ENCODE measurements around the gene SNTB2.

DNA sequence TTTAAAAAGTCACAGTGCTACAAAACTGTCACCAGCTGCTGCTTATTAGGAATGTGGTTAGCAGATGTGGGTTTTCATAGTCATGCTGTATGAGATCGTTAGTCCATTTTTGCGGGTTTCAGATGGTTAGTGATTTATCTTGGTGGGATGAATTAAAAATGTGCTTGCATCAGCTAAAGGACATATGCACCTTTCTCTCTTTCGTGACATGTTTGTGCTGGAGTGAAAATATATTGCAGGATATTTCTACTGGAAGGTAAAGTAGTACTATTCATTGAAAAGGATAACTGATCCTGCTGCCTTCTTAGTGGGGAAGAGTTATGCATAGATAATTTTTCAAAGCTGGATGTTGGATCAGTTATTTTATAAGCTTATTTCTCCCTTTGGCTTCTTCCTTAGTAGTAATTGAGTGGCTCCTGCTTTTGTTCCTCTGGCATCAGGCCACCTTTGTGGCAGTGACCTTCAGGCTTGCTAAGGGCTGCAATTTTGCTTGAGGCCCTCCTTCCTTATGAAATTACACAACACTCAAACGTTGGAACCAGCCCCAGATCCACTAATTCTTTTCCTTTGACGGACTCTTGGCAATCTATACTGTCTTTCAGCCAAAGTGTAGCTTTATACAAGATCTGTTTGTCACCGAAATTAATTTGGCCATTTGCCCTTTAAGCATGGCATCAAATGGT lies 7.5 kb upstream of the SNTB2 start:
- TF ChIP-seq FOS (IDR thresholded peaks at IDR 0.05; ENCODE audit: borderline replicate concordance, insufficient read depth, low read length): no peak
- TF ChIP-seq, protein P1, sequence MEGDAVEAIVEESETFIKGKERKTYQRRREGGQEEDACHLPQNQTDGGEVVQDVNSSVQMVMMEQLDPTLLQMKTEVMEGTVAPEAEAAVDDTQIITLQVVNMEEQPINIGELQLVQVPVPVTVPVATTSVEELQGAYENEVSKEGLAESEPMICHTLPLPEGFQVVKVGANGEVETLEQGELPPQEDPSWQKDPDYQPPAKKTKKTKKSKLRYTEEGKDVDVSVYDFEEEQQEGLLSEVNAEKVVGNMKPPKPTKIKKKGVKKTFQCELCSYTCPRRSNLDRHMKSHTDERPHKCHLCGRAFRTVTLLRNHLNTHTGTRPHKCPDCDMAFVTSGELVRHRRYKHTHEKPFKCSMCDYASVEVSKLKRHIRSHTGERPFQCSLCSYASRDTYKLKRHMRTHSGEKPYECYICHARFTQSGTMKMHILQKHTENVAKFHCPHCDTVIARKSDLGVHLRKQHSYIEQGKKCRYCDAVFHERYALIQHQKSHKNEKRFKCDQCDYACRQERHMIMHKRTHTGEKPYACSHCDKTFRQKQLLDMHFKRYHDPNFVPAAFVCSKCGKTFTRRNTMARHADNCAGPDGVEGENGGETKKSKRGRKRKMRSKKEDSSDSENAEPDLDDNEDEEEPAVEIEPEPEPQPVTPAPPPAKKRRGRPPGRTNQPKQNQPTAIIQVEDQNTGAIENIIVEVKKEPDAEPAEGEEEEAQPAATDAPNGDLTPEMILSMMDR (IDR thresholded peaks at IDR 0.05; ENCODE audit: extremely low read depth in 1 of 2, insufficient read depth in 1 of 2, low read depth in 1 of 2, low read length in 2 of 2): no peak
- TF ChIP-seq EZH2 (IDR thresholded peaks at IDR 0.05; ENCODE audit: borderline replicate concordance, low read depth, low read length, severe bottlenecking): no peak
- no peak for TF ChIP-seq POLR2A (IDR thresholded peaks at IDR 0.05; ENCODE audit: low read depth, low read length)
- TF ChIP-seq POLR2AphosphoS5 (IDR thresholded peaks at IDR 0.05; ENCODE audit: insufficient read depth, low read depth, low read length): no peak
- TF ChIP-seq GATA2 (IDR thresholded peaks at IDR 0.05; ENCODE audit: insufficient read depth, insufficient read length, low read depth, low read length): no peak

All from endothelial cell of umbilical vein (primary cell).